ENCODE data around the gene TMIGD2.

Gene TMIGD2

GRCh38 chr19:4304538-4305256 lies 2.5 kb upstream of the TMIGD2 start, which contains the start of gene FSD1:
Gene FSD1 (plus strand): TSS chr19:4304598. CDS start chr19:4304747, 149 bp downstream.
- peak within 1 kb of the TSS; percentile 62 for H3K4me2 ChIP-seq (ENCODE audit: low read length)
- H3K36me3 ChIP-seq (ENCODE audit: insufficient read depth, low read length), result no peaks in the 10 kb centered on the region
- H3K9me3 ChIP-seq (replicated peaks; ENCODE audit: low read length), result no peaks in the 10 kb centered on the region
- H3K4me1 ChIP-seq (ENCODE audit: control insufficient read depth, insufficient read depth, low read length), result no peaks in the 10 kb centered on the region
- no peak within 1 kb of the TSS for H3K9ac ChIP-seq (ENCODE audit: low read depth, low read length)
- peak within 1 kb of the TSS; percentile 64 for H3K4me3 ChIP-seq (ENCODE audit: low read length)
- H3K27me3 ChIP-seq (ENCODE audit: control insufficient read depth, insufficient read depth, low read length), result no peaks in the 10 kb centered on the region

- no peaks in the 10 kb centered on the region for H3K4me1 ChIP-seq (ENCODE audit: control insufficient read depth, insufficient read depth, low read length)
- no peak overlapping the region for H3K9ac ChIP-seq (ENCODE audit: low read depth, low read length)
- H3K9me3 ChIP-seq (replicated peaks; ENCODE audit: low read length), result no peaks in the 10 kb centered on the region
- peak overlapping the region; percentile 64 for H3K4me3 ChIP-seq (ENCODE audit: low read length)
- no peaks in the 10 kb centered on the region for H3K36me3 ChIP-seq (ENCODE audit: insufficient read depth, low read length)
- no peaks in the 10 kb centered on the region for H3K27me3 ChIP-seq (ENCODE audit: control insufficient read depth, insufficient read depth, low read length)
- peak overlapping the region; percentile 62 for H3K4me2 ChIP-seq (ENCODE audit: low read length)
Measured at GRCh38 chr19:4303819-4304537, 1.8 kb upstream of the TMIGD2 start.

- Histone ChIP-seq H3K9me3 (replicated peaks; ENCODE audit: low read length) (no peaks in the 10 kb centered on the region), H3K4me1 (ENCODE audit: control insufficient read depth, insufficient read depth, low read length) (peaks cover under 1% of the 10 kb centered on the region), H3K36me3 (ENCODE audit: insufficient read depth, low read length) (no peaks in the 10 kb centered on the region), H3K4me3 (ENCODE audit: low read length) (no peak overlapping the region), H3K27me3 (ENCODE audit: control insufficient read depth, insufficient read depth, low read length) (no peaks in the 10 kb centered on the region), H3K9ac (ENCODE audit: low read depth, low read length) (no peak overlapping the region), H3K4me2 (ENCODE audit: low read length) (no peak overlapping the region)
Measured at GRCh38 chr19:4301590-4302242, 473 bp downstream of the TMIGD2 start.

GRCh38 chr19:4300589-4300988 lies 1.6 kb downstream of the TMIGD2 start:
- Histone ChIP-seq H3K4me1 (ENCODE audit: control insufficient read depth, insufficient read depth, low read length) (peaks cover 6% of the 10 kb centered on the region), H3K9me3 (replicated peaks; ENCODE audit: low read length) (no peaks in the 10 kb centered on the region), H3K4me2 (ENCODE audit: low read length) (no peak overlapping the region), H3K9ac (ENCODE audit: low read depth, low read length) (no peak overlapping the region), H3K4me3 (ENCODE audit: low read length) (no peak overlapping the region), H3K36me3 (ENCODE audit: insufficient read depth, low read length) (no peaks in the 10 kb centered on the region), H3K27me3 (ENCODE audit: control insufficient read depth, insufficient read depth, low read length) (no peaks in the 10 kb centered on the region)

- Histone ChIP-seq H3K9me3 (replicated peaks; ENCODE audit: low read length) (no peaks in the 10 kb centered on the region), H3K4me1 (ENCODE audit: control insufficient read depth, insufficient read depth, low read length) (peaks cover 6% of the 10 kb centered on the region), H3K9ac (ENCODE audit: low read depth, low read length) (no peak overlapping the region), H3K4me3 (ENCODE audit: low read length) (no peak overlapping the region), H3K27me3 (ENCODE audit: control insufficient read depth, insufficient read depth, low read length) (no peaks in the 10 kb centered on the region), H3K36me3 (ENCODE audit: insufficient read depth, low read length) (no peaks in the 10 kb centered on the region), H3K4me2 (ENCODE audit: low read length) (no peak overlapping the region)
Measured at GRCh38 chr19:4298810-4299550, 3.2 kb downstream of the TMIGD2 start.

GRCh38 chr19:4297901-4298809 lies 4.0 kb downstream of the TMIGD2 start:
- no peak overlapping the region for H3K4me3 ChIP-seq (ENCODE audit: low read length)
- no peak overlapping the region for H3K4me2 ChIP-seq (ENCODE audit: low read length)
- no peaks in the 10 kb centered on the region for H3K9me3 ChIP-seq (replicated peaks; ENCODE audit: low read length)
- H3K9ac ChIP-seq (ENCODE audit: low read depth, low read length), result no peak overlapping the region
- peaks cover 6% of the 10 kb centered on the region for H3K4me1 ChIP-seq (ENCODE audit: control insufficient read depth, insufficient read depth, low read length)
- H3K36me3 ChIP-seq (ENCODE audit: insufficient read depth, low read length), result no peaks in the 10 kb centered on the region
- H3K27me3 ChIP-seq (ENCODE audit: control insufficient read depth, insufficient read depth, low read length), result no peaks in the 10 kb centered on the region

GRCh38 chr19:4295972-4296771 lies 6.0 kb downstream of the TMIGD2 start:
- Histone ChIP-seq H3K4me2 (ENCODE audit: low read length) (no peak overlapping the region), H3K27me3 (ENCODE audit: control insufficient read depth, insufficient read depth, low read length) (peaks cover 1% of the 10 kb centered on the region), H3K4me3 (ENCODE audit: low read length) (no peak overlapping the region), H3K9ac (ENCODE audit: low read depth, low read length) (no peak overlapping the region), H3K36me3 (ENCODE audit: insufficient read depth, low read length) (no peaks in the 10 kb centered on the region), H3K4me1 (ENCODE audit: control insufficient read depth, insufficient read depth, low read length) (peaks cover 6% of the 10 kb centered on the region), H3K9me3 (replicated peaks; ENCODE audit: low read length) (no peaks in the 10 kb centered on the region)

- Histone ChIP-seq H3K9me3 (replicated peaks; ENCODE audit: low read length) (no peaks in the 10 kb centered on the region), H3K4me3 (ENCODE audit: low read length) (no peak overlapping the region), H3K4me1 (ENCODE audit: control insufficient read depth, insufficient read depth, low read length) (peaks cover 6% of the 10 kb centered on the region), H3K9ac (ENCODE audit: low read depth, low read length) (no peak overlapping the region), H3K27me3 (ENCODE audit: control insufficient read depth, insufficient read depth, low read length) (peaks cover 3% of the 10 kb centered on the region), H3K36me3 (ENCODE audit: insufficient read depth, low read length) (no peaks in the 10 kb centered on the region), H3K4me2 (ENCODE audit: low read length) (no peak overlapping the region)
Measured at GRCh38 chr19:4294389-4294788, 7.8 kb downstream of the TMIGD2 start.

GRCh38 chr19:4292515-4292914 lies 9.7 kb downstream of the TMIGD2 start:
- no peak overlapping the region for H3K4me3 ChIP-seq (ENCODE audit: low read length)
- H3K36me3 ChIP-seq (ENCODE audit: insufficient read depth, low read length), result no peaks in the 10 kb centered on the region
- peaks cover 6% of the 10 kb centered on the region for H3K4me1 ChIP-seq (ENCODE audit: control insufficient read depth, insufficient read depth, low read length)
- H3K4me2 ChIP-seq (ENCODE audit: low read length), result no peak overlapping the region
- H3K27me3 ChIP-seq (ENCODE audit: control insufficient read depth, insufficient read depth, low read length), result peaks cover 7% of the 10 kb centered on the region
- no peaks in the 10 kb centered on the region for H3K9me3 ChIP-seq (replicated peaks; ENCODE audit: low read length)
- H3K9ac ChIP-seq (ENCODE audit: low read depth, low read length), result no peak overlapping the region

GRCh38 chr19:4291184-4291732 lies 10.9 kb downstream of the TMIGD2 start:
- Histone ChIP-seq H3K9ac (ENCODE audit: low read depth, low read length) (no peak overlapping the region), H3K4me1 (ENCODE audit: control insufficient read depth, insufficient read depth, low read length) (peaks cover under 1% of the 10 kb centered on the region), H3K36me3 (ENCODE audit: insufficient read depth, low read length) (no peaks in the 10 kb centered on the region), H3K27me3 (ENCODE audit: control insufficient read depth, insufficient read depth, low read length) (peaks cover 7% of the 10 kb centered on the region), H3K4me3 (ENCODE audit: low read length) (no peak overlapping the region), H3K4me2 (ENCODE audit: low read length) (no peak overlapping the region), H3K9me3 (replicated peaks; ENCODE audit: low read length) (no peaks in the 10 kb centered on the region)
